ENCODE results near the gene PDS5B. TPM values are rescaled to one million over a fixed set of nuclear protein-coding genes. Genes with fewer than 3 reads are reported as not detected.
A peak's percentile ranks its signal among the peaks of the same experiment; 100 is the strongest.

The PDS5B gene
- polyA plus RNA-seq, 1 experiment, result 16.7 TPM

- no peak overlapping the region for H3K27ac ChIP-seq (ENCODE audit: low read depth, low read length)
- ChIA-PET POLR2A (interaction anchor here (1.0 kb wide), 1 partner anchor 65 kb away, joined by 4 read pairs; the partner anchor contains the start of gene PDS5B), CTCF (interaction anchor here (0.6 to 5.3 kb wide), 36 partner anchors 10 to 892 kb away, joined by 3 to 89 read pairs (median 4); partner anchors contain the start of gene PDS5B)
- no peak for DNase-seq (ENCODE audit: low read depth, low spot score)
- no peaks in the 10 kb centered on the region; the same call in 1 of the 2 replicates for H3K9me3 ChIP-seq (ENCODE audit: control insufficient read depth, insufficient read depth, low read length)
- no peaks in the 10 kb centered on the region for H3K27me3 ChIP-seq (ENCODE audit: control insufficient read depth, insufficient read depth, low read length)
- peak; percentile 75 for TF ChIP-seq CTCF (IDR thresholded peaks at IDR 0.05; ENCODE audit: low read depth, low read length)
- H3K4me3 ChIP-seq (ENCODE audit: low read depth, low read length), result no peak overlapping the region
Observed at GRCh38 chr13:32650705-32651311, 64.6 kb downstream of the PDS5B start.

- ChIA-PET CTCF (interaction anchor here (1.0 to 2.4 kb wide), 2 partner anchors 10 to 12 kb away, joined by 3 to 24 read pairs; no protein-coding TSS in a partner anchor), POLR2A (no interaction called here)
- peaks cover 4% of the 10 kb centered on the region; the same call in 1 of the 2 replicates for H3K9me3 ChIP-seq (ENCODE audit: control insufficient read depth, insufficient read depth, low read length)
- H3K4me3 ChIP-seq (ENCODE audit: low read depth, low read length), result no peak overlapping the region
- DNase-seq (ENCODE audit: low read depth, low spot score), result no peak
- H3K27ac ChIP-seq (ENCODE audit: low read depth, low read length), result no peak overlapping the region
- no peaks in the 10 kb centered on the region for H3K27me3 ChIP-seq (ENCODE audit: control insufficient read depth, insufficient read depth, low read length)
- no peak for TF ChIP-seq CTCF (IDR thresholded peaks at IDR 0.05; ENCODE audit: low read depth, low read length)
Observed at GRCh38 chr13:32657309-32657708, 71.1 kb downstream of the PDS5B start.

- Histone ChIP-seq H3K4me3 (ENCODE audit: low read depth, low read length) (no peak overlapping the region), H3K27ac (ENCODE audit: low read depth, low read length) (no peak overlapping the region), H3K27me3 (ENCODE audit: control insufficient read depth, insufficient read depth, low read length) (no peaks in the 10 kb centered on the region), H3K9me3 (ENCODE audit: control insufficient read depth, insufficient read depth, low read length) (peaks cover 4% of the 10 kb centered on the region; the same call in 1 of the 2 replicates)
- ChIA-PET POLR2A (no interaction called here), CTCF (interaction anchor here (1.5 to 5.3 kb wide), 3 partner anchors 9 to 20 kb away, joined by 5 to 49 read pairs (median 10); no protein-coding TSS in a partner anchor)
- DNase-seq (ENCODE audit: low read depth, low spot score), result no peak
- no peak for TF ChIP-seq CTCF (IDR thresholded peaks at IDR 0.05; ENCODE audit: low read depth, low read length)
Observed at GRCh38 chr13:32659736-32660135, 73.5 kb downstream of the PDS5B start.

- Histone ChIP-seq H3K4me3 (ENCODE audit: low read depth, low read length) (no peak overlapping the region), H3K9me3 (ENCODE audit: control insufficient read depth, insufficient read depth, low read length) (peaks cover 4% of the 10 kb centered on the region; the same call in 1 of the 2 replicates), H3K27me3 (ENCODE audit: control insufficient read depth, insufficient read depth, low read length) (no peaks in the 10 kb centered on the region), H3K27ac (ENCODE audit: low read depth, low read length) (no peak overlapping the region)
- TF ChIP-seq CTCF (IDR thresholded peaks at IDR 0.05; ENCODE audit: low read depth, low read length), result no peak
- DNase-seq (ENCODE audit: low read depth, low spot score), result no peak
- ChIA-PET POLR2A (no interaction called here), CTCF (interaction anchor here (0.8 to 5.3 kb wide), 4 partner anchors 9 to 72 kb away, joined by 3 to 49 read pairs (median 9); no protein-coding TSS in a partner anchor)
Observed at GRCh38 chr13:32660227-32660626, 74.0 kb downstream of the PDS5B start.

GRCh38 chr13:32661685-32662084 lies 75.4 kb downstream of the PDS5B start:
- CTCF ChIA-PET, result interaction anchor here (2.2 to 5.3 kb wide), 2 partner anchors 11 to 22 kb away, joined by 8 to 49 read pairs; no protein-coding TSS in a partner anchor
- DNase-seq (ENCODE audit: low read depth, low spot score), result no peak
- no peak for TF ChIP-seq CTCF (IDR thresholded peaks at IDR 0.05; ENCODE audit: low read depth, low read length)
- no peaks in the 10 kb centered on the region for H3K27me3 ChIP-seq (ENCODE audit: control insufficient read depth, insufficient read depth, low read length)
- no peak overlapping the region for H3K27ac ChIP-seq (ENCODE audit: low read depth, low read length)
- H3K9me3 ChIP-seq (ENCODE audit: control insufficient read depth, insufficient read depth, low read length), result peaks cover under 1% of the 10 kb centered on the region; the same call in 1 of the 2 replicates
- POLR2A ChIA-PET, result no interaction called here
- no peak overlapping the region for H3K4me3 ChIP-seq (ENCODE audit: low read depth, low read length)

All from AG04450 (cell line).